ENCODE data around the gene PADI6. TPM values are rescaled to one million over a fixed set of nuclear protein-coding genes. Genes with fewer than 3 reads are reported as not detected.

The PADI6 gene
- total and polyA plus RNA-seq, 9 of the 15 experiments (the other 6 are each of a cell fraction or from before 2014, with no cell fraction given) = not detected

GRCh38 chr1:17438318-17439249 is 66.6 kb downstream of the PADI6 start (continued):
- TF ChIP-seq TFE3 (CRISPR knock-in tag; IDR thresholded peaks at IDR 0.05) (no peak), SMARCA5 (IDR thresholded peaks at IDR 0.05) (no peak), MIER1 (IDR thresholded peaks at IDR 0.05; ENCODE audit: low read depth) (no peak), CXXC5 (CRISPR knock-in tag; IDR thresholded peaks at IDR 0.05) (no peak; the same call in none of the 2 replicates), ZBTB11 (CRISPR knock-in tag; IDR thresholded peaks at IDR 0.05) (no peak), THAP7 (CRISPR knock-in tag; IDR thresholded peaks at IDR 0.05) (no peak), MTA3 (IDR thresholded peaks at IDR 0.05; ENCODE audit: borderline replicate concordance) (peak; percentile 79), OTX1 (CRISPR knock-in tag; IDR thresholded peaks at IDR 0.05) (no peak), BRD9 (IDR thresholded peaks at IDR 0.05; ENCODE audit: low read depth, partially characterized antibody) (peak; percentile 29), GATAD2B (IDR thresholded peaks at IDR 0.05; ENCODE audit: borderline replicate concordance) (peak; percentile 65; the same call in 1 of the 2 replicates), CREB1 (IDR thresholded peaks at IDR 0.05) (peak; percentile 53; the same call in 1 of the 2 replicates), CREB1 (CRISPR knock-in tag; IDR thresholded peaks at IDR 0.05) (no peak), MEF2A (IDR thresholded peaks at IDR 0.05; ENCODE audit: control insufficient read depth, low read depth, low read length) (no peak), PYGO2 (tag; IDR thresholded peaks at IDR 0.05) (no peak), HNRNPH1 (optimal IDR thresholded peaks at IDR 0.05; ENCODE audit: low read depth, low read length) (no peak), ZBTB33 (CRISPR knock-in tag; IDR thresholded peaks at IDR 0.05) (no peak), ZNF695 (CRISPR knock-in tag; IDR thresholded peaks at IDR 0.05) (no peak), CTBP1 (IDR thresholded peaks at IDR 0.05; ENCODE audit: borderline replicate concordance) (peak; percentile 63), ZSCAN32 (CRISPR knock-in tag; IDR thresholded peaks at IDR 0.05) (no peak)
